GM12872 (cell line): ENCODE results near the gene SHB.

ENCODE experiments used
- TF ChIP-seq, protein P1 (sequence below): IDR thresholded peaks from 3 replicates; pipeline ENCODE4 v1.5.1; 2011; ENCODE audit warnings: low read depth, mild to moderate bottlenecking, low read length, moderate library complexity; ENCODE audit not compliant: insufficient read depth

SHB gene

GRCh38 chr9:38043931-38044623, 24.9 kb downstream of the SHB start:
- TF ChIP-seq, protein P1, sequence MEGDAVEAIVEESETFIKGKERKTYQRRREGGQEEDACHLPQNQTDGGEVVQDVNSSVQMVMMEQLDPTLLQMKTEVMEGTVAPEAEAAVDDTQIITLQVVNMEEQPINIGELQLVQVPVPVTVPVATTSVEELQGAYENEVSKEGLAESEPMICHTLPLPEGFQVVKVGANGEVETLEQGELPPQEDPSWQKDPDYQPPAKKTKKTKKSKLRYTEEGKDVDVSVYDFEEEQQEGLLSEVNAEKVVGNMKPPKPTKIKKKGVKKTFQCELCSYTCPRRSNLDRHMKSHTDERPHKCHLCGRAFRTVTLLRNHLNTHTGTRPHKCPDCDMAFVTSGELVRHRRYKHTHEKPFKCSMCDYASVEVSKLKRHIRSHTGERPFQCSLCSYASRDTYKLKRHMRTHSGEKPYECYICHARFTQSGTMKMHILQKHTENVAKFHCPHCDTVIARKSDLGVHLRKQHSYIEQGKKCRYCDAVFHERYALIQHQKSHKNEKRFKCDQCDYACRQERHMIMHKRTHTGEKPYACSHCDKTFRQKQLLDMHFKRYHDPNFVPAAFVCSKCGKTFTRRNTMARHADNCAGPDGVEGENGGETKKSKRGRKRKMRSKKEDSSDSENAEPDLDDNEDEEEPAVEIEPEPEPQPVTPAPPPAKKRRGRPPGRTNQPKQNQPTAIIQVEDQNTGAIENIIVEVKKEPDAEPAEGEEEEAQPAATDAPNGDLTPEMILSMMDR: no peak

DNA sequence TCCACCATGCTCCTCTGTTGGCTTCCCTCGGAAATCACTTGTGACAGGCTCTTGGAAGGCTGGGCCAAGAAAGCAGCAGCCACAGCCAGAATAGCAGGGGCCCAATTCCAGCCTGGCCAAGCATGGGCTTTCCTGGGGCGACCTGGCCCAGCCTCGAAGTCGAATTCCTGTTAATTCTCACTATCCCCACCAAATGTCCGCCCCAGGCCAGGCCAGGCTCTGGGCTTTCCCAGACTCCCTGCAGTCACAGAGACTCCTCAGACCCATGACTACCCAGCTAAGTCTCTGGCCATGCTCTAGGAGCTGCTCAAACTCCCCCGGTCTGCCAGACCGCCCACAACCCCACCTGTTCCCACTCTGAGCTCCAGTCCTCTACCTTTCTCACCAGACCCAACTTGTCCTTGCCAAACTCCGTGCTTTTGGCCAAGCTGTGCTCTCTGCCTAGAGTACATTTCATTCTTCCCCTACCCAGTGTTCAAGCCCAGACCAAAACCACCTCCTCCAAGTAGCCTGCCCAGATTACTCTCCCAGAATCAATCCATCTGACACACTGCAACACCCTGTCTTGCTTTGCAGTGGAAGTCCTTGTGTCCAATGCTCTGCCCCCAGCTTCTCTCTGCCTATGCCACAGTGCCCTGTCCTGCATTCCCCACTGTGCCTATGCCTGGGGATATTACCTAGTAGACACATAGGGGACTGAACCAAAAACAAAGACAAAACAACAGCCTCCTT, 26.2 kb downstream of the SHB start:
- TF ChIP-seq, protein P1: no peak

GRCh38 chr9:38041564-38042243, 27.3 kb downstream of the SHB start:
- TF ChIP-seq, protein P1: no peak

GRCh38 chr9:38039907-38040682, 28.9 kb downstream of the SHB start:
- TF ChIP-seq, protein P1: no peak

DNA sequence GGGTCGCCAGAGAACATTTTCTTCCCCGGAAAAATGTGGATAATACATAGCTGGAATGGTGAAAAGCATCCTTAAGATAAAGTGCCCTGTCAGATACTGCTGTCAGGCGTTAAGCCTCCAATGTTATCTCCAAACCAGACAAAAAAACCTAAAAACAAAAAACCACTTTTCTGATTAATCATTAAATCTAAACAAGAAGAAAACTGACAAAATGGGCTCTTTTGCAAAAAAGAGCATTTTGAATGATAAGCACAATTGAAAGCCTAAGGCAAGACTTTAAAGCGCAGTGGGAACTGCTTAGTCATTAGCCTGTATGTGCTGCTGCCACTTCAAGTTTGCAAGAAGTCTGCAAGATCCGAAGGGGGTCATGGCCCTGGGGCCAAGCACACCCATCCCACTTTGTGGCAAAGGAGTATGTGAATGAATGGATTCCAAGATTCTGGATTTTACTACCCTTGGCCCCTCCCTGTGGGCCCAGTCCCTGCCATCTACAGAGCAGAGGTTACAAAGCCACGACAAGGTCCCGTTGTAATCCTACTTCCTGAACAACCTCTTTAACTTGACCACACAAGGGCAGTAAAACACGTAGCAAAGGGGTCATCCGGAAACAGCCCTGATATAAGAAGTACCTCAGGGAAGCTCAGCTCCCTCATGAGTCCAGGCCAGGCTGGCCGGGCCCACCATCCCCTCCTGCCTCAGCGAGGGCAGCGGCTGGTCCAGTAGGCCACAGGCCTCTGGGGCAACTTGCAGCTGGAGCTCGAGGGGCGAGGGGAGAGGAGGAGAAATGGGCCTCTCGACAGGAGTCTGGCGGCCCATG, 29.7 kb downstream of the SHB start:
- TF ChIP-seq, protein P1: no peak

- TF ChIP-seq, protein P1: no peak
These were observed 30.5 kb downstream of the SHB start for GRCh38 chr9:38038307-38039089.
